GM21526 (cell line): ENCODE data around the gene RNASE11.
"Not testable (repeated sequence)": the region's sequence is repeated elsewhere in the genome, so short reads cannot be mapped to it uniquely, and the experiment has no call there.

Experiments used
- ATAC-seq: cut with Tn5 transposase; IDR thresholded peaks from one replicate; pipeline ENCODE4 v1.9.1; 2021; ENCODE audit warnings: moderate library complexity; ENCODE audit not compliant: unreplicated experiment, low FRiP score

RNASE11 gene

DNA sequence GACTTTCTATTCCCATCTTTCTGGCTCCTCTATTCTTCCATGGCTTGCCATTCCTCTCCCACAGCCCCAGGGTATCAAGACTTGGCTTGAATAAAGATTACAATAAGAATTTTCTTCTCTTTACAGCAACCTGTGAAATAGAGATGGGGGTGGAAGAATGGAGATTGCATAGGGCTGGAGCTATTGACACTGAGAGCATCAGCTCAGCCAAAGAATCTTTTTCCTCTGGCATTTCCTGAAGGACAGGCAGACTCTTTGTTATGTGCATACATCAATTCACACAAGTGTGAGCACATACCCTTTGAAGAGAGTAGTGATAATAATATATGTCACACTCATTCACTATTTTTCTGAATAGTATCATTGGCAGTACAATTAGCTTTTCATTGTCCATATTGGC lies 4.7 kb downstream of the RNASE11 start:
- ATAC-seq = no peak

GRCh38 chr14:20580242-20580641 lies 7.6 kb downstream of the RNASE11 start:
- no peak for ATAC-seq

DNA sequence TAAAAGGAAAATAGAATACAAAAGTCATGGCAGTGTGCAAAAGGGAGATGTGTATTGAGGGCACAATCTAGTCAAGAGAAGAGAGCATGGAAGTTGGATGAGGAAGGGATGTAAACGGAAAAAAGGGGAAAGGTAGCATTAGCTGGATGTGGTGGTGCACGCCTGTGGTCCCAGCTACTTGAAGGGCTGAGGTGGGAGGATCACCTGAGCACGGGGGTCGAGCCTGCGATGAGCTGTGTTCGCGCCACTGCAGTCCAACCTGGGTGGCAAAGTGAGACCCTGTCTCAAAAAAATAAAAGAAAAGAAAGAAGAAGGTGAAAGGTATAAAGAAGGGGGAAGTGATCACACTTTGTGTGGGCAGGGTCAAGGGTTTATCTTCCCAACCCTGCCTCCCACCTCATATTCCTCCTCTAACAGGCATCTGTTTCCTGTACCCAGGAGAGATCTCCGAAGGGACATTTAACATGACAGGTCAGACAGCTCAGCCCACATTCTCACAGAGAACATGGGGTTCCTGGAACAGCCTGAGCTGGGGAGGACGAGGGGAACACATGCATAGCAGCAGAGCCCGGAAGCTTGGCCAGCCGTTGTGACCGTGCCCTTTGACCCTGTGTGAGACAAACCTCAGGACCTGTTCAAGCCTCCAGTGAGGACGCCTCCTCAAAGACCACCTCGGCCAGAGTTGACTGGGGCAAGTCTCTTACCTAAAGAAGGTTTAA lies 8.9 kb downstream of the RNASE11 start:
- ATAC-seq = no peak

DNA sequence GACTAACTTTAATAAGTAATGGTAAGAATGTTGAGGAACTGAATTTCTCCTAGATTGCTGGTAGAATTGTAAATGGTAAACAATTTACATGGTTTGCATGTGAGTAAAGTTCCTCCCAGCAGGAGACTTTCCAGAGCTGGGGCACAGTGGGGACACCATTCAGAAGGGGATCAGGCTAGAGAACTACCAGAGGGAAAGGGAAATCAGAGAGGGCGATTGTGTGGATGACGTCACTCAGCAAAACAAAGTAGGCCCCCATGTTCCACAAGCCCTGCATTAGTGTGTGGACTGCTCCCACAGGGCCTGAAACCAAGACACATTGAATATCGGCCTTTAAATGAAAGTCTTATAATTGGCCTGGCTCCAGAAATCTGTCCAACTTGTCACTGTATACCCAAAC lies 9.5 kb downstream of the RNASE11 start:
- no peak for ATAC-seq

- not testable (repeated sequence) for ATAC-seq
These were observed 15.3 kb downstream of the RNASE11 start for GRCh38 chr14:20572382-20572990.

GRCh38 chr14:20570720-20571119 lies 17.1 kb downstream of the RNASE11 start:
- not testable (repeated sequence) for ATAC-seq

DNA sequence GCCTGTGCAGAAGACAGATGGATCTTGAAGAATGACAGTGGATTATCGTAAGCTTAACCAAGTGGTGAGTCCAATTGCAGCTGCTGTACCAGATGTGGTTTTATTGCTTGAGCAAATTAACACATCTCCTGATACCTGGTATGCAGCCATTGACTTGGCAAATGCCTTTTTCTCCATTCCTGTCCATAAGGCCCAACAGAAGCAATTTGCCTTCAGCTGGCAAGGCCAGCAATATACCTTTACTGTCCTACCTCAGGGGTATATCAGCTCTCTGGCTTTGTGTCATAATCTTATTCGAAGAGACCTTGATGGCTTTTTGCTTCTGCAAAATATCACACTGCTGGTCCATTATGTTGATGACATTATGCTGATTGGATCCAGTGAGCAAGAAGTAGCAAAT lies 17.9 kb downstream of the RNASE11 start:
- ATAC-seq = not testable (repeated sequence)

DNA sequence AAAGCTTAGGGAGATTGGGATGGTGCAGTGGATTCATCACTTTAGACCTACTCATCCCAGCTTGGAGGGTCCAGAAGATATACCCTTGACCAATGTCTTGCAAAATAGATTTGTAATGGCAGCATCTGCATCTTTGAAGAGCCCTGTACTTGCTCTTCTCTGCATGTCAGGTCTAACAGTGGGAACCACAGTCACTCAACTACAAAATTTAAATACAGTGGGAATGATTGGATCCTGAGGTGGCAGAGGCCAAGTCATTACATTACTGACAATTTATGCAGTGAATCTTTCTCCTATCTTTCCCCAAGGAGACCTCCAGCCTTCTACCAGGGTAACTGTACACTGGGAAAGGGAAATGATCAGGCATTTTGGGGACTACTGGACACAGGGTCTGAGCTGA lies 18.7 kb downstream of the RNASE11 start:
- ATAC-seq = no peak

- no peak for ATAC-seq
These were observed 19.4 kb downstream of the RNASE11 start for GRCh38 chr14:20568393-20568792.

- not testable (repeated sequence) for ATAC-seq
These were observed 20.6 kb downstream of the RNASE11 start for GRCh38 chr14:20567199-20567598.

GRCh38 chr14:20564501-20564997 lies 23.3 kb downstream of the RNASE11 start:
- no peak for ATAC-seq

GRCh38 chr14:20563971-20564370 lies 23.8 kb downstream of the RNASE11 start:
- ATAC-seq = no peak

DNA sequence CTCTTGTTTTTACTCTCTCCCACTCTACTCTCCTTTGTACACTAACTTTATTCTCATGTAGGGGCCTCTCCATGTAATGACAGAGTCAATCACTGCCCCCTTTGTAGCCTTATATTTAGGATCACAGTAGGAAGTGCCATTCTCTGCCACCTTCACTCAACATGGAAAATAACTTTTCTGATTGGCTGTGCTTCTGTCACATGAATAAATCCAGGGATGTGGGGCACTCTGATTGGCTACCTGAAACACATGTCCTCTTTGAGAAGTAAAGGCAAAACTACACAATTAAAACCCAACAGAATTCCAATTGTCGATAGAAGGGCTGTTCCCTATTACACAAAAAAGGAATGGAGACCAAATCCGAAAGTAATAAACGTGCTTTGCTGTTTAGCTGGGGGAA lies 26.8 kb downstream of the RNASE11 start, which contains the start of gene RNASE9:
Gene RNASE9 (minus strand): TSS at position 87 of the 400 bp plus-strand sequence.
- ATAC-seq = no peak

DNA sequence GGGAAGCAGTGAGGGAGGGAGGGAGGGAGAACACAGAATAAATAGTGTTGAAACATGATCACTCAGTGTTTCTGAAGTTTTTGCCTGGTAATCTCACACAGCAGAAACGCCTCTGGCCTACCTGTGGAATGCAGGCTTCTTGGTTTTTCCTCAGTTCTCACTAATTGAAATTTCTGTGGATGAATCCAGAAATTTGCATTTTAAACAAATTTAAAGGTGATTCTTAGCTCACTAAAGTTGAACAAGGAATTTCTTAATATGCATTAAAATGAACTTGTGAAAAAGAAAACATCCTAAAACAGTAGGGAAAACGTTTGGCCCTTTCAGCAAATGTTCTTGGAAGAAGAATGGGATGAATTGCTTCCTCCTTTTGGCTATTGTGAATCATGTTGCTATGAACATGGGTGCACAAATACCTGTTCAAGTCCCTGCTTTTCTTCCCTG lies 28.3 kb downstream of the RNASE11 start:
- no peak for ATAC-seq

DNA sequence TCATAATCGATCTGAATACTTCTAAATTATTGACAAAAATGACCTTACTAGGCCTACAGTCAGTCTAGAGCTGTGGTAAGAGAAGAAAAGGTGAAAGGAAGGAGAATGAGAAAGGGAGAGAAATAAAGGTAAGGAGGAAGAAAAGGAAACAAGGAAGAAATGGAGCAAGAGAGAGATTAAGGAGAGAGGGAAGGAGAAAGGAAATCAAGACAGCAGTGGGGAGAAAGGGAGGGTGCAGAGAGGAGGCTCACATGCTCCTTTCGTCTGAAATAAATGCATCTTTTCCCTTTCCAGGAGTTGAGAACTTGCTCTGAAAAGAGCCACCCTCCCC lies 30.6 kb downstream of the RNASE11 start:
- no peak for ATAC-seq

DNA sequence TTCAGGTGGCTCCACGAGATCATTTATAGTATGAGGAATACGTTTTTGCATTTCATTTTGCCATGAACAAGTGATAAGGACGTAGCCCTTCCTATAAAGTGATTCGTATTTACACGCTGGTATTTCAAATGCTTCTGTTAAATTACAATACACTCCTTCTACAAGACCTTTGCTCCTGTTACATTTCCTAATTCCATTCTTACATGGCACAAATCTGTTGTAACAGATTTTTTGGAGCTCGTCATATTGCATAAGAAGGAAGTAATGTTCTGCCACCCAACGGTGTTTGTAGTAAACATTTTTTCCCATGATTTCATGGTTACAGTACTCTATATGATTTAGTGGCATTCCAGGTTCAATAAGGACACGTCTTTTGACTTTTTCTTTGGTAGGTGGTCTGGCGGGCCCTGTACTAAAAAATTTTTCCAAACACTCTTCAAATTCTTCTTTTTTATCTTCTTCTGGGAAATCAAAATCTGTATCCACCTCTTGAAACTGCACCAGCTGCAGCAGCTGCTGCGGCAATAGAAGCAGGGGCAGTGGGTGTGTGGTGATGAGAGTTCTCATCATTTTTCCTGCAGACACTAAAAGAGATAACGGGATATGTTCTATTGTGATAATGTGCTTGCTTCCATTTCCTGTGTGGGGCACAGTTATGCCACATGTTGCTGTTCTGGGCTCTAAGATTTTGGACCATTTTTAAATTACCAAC lies 31.1 kb downstream of the RNASE11 start:
- no peak for ATAC-seq

DNA sequence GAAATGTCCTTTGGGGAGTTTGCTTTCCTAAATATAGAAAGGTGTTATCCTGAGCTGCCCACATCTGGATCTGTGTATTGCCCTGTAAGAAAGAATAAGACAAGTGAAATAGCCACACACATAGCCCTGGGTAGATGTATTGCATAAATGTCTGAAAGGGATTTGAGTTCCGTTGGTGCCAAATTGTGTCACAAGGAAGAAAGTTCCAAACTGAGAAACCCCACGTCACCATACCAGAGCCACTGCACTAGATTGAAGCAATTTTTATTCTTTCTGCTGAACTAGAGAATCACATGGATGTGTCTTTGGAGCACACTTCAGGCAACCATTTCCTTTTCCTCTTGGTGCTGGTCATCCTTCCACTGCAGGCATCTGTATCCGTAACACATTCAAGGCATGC lies 32.0 kb downstream of the RNASE11 start:
- ATAC-seq = no peak

DNA sequence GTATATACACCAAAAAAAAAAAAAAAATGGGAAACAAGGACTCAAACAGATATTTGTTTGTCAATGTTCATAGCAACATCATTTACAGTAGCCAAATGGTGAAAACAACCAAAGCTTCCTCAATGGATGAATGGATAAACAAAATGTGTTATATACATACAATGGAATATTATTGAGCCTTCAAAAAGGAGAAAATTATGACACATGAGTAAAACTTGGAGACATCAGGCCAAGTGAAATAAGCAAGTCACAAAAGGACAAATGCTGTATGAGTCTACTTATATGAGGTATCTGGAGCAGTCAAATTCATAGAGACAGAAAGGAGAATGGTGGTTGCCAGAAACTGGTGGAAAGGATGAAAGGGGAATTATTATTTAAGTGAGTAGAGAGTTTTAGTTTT lies 34.8 kb downstream of the RNASE11 start:
- no peak for ATAC-seq

DNA sequence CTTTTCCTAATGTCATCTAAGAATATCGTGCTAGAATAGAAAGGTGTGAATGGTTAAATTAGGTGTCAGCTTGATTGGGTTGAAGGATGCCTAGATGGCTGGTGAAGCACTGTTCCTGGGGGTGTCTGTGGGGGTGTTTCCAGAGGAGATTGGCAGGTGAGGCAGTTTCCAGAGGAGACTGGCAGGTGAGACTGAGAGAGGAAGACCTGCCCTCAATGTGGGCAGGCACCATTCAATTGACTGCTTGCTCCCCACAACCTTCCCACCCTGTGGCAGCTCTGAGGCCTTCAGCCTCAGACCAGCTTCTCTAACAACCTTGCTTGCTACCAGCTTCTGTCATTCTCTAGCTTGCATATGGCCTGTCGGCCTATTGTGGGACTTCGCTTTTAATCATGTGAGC lies 36.2 kb downstream of the RNASE11 start:
- no peak for ATAC-seq

DNA sequence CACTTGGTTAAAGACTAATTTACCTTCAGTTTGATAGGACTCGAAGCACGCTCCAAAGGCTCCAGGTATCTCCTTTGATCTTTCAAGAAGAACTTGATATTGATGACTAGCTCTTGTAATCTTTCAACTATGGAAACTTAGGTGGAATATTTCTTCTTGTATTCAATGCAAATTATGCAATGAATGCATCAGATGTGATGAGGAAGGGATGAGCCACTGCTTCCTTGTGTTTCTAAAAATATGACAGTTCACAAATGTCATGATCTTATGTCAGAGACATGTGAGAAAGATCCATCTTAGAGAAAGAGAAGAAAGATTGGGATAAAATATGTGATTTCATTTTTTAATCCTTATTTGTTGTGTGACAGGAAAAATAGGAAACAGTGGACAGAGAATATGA lies 36.9 kb downstream of the RNASE11 start:
- no peak for ATAC-seq

DNA sequence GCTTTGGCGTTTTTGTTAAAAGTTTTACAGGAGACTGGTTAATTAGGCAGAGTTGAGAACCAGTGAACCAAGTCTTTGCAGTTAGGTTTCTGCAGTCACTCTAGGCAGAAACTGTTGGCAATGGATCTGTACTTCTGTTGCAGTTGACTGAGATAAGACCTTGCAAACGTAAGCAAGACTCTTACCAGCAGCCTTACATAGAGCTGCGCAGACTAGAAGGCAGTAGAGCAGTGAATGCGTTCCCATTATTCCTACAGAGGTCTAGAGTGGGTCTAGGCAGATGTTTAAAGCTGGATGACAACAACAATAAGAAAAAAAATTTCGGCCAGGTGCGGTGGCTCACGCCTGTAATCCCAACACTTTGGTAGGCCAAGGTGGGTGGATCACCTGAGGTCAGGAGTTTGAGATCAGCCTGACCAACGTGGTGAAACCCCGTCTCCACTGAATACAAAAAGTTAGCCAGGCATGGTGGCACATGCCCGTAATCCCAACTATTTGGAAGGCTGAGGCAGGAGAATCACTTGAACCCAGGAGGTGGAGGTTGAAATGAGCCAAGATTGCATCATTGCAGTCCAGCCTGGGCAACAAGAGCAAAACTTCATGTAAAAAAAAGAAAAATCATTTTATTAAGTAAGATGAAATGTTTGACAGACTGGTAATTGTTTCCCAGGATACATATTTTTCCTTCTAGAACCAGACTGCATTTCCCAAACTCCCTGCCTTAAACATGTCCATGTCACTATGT lies 39.2 kb downstream of the RNASE11 start:
- ATAC-seq = no peak
